A204.1 (cell line): ENCODE results near the gene USP48.
"Not testable (repeated sequence)": the region's sequence is repeated elsewhere in the genome, so short reads cannot be mapped to it uniquely, and the experiment has no call there.

ENCODE experiments used
- FAIRE-seq: peaks from 2 replicates; lab custom pipeline; 2012; peaks lifted over from hg19 to GRCh38; lab: Jason Lieb, UNC

USP48 gene

GRCh38 chr1:21633141-21633755 is 149.7 kb downstream of the USP48 start:
- no peak for FAIRE-seq

- FAIRE-seq, result no peak
Observed at GRCh38 chr1:21631944-21632887, 150.7 kb downstream of the USP48 start.

- not testable (repeated sequence) for FAIRE-seq
Observed at GRCh38 chr1:21631590-21631943, 151.4 kb downstream of the USP48 start.

- FAIRE-seq, result no peak
Observed at GRCh38 chr1:21630571-21631343, 152.2 kb downstream of the USP48 start.

GRCh38 chr1:21629971-21630370 is 153.0 kb downstream of the USP48 start:
- no peak for FAIRE-seq

- FAIRE-seq, result no peak
Observed at GRCh38 chr1:21628798-21629393, 154.1 kb downstream of the USP48 start.
